GM23338 (cell line): ENCODE measurements around the gene PDE6A.

Experiments
- CREB1 ChIP-seq: fragments of 250-450 bp; sonication (Bioruptor Pico); IDR thresholded peaks from 2 replicates; pipeline ENCODE4 v1.5.0; 2020; ENCODE audit warnings: low read depth, mild to moderate bottlenecking, moderate library complexity
- EZH2 ChIP-seq: fragments of 200-600 bp; sonication (generic); IDR thresholded peaks from one replicate; pipeline ENCODE4 v1.8.0; 2017; ENCODE audit warnings: antibody characterized with exemption, mild to moderate bottlenecking, low read depth; ENCODE audit not compliant: unreplicated experiment
- JUNB ChIP-seq: IDR thresholded peaks from one replicate; pipeline ENCODE4 v1.6.1; 2016; ENCODE audit warnings: antibody characterized with exemption; ENCODE audit not compliant: unreplicated experiment
- POLR2AphosphoS5 ChIP-seq: IDR thresholded peaks from 2 replicates; pipeline ENCODE4 v1.6.1; 2016; ENCODE audit warnings: antibody characterized with exemption, low read depth
- ZNF114 ChIP-seq: fragments of 250-450 bp; sonication (Bioruptor Pico); IDR thresholded peaks from 2 replicates; pipeline ENCODE4 v1.5.0; 2020; ENCODE audit warnings: mild to moderate bottlenecking, moderate library complexity
- ZNF331 ChIP-seq: fragments of 250-450 bp; sonication (Bioruptor Pico); IDR thresholded peaks from 2 replicates; pipeline ENCODE4 v1.5.0; 2020; ENCODE audit warnings: low read depth, mild to moderate bottlenecking, moderate library complexity
- TF ChIP-seq, protein P1 (sequence below), 2 experiments: fragments of 200-600 bp in 1 of 2; sonication (generic) in 1 of 2; conservative IDR thresholded peaks; 2 replicates each; pipeline versions ENCODE4 v1.5.1 to v1.6.1; 2016 to 2017; ENCODE audit warnings: antibody characterized with exemption in 2 of 2, low read depth in 2 of 2, mild to moderate bottlenecking in 2 of 2, moderate library complexity in 1 of 2
- TF ChIP-seq, protein P2 (sequence below): IDR thresholded peaks from one replicate; pipeline ENCODE4 v1.6.1; 2018; ENCODE audit warnings: antibody characterized with exemption; ENCODE audit not compliant: unreplicated experiment

DNA sequence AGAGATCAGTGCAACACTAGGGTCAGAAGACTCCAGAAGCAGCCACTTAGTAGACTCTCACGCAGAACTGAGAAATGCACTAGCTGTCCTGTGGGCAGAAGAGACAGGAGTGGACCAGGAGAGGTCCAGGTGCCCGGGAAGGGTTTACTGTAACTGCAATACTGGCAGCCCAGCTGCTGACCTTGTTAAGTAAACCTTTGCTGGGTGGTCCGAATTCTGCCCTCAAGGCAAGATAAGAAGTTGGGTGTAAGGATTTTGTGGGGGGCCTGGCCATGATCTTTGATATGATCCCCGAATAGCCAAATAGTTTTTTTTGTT is 91.3 kb downstream of the PDE6A start:
- TF ChIP-seq EZH2 (no peak), POLR2AphosphoS5 (no peak), JUNB (no peak), ZNF331 (CRISPR knock-in tag) (no peak), CREB1 (CRISPR knock-in tag) (no peak), ZNF114 (no peak)
- TF ChIP-seq, protein P1, sequence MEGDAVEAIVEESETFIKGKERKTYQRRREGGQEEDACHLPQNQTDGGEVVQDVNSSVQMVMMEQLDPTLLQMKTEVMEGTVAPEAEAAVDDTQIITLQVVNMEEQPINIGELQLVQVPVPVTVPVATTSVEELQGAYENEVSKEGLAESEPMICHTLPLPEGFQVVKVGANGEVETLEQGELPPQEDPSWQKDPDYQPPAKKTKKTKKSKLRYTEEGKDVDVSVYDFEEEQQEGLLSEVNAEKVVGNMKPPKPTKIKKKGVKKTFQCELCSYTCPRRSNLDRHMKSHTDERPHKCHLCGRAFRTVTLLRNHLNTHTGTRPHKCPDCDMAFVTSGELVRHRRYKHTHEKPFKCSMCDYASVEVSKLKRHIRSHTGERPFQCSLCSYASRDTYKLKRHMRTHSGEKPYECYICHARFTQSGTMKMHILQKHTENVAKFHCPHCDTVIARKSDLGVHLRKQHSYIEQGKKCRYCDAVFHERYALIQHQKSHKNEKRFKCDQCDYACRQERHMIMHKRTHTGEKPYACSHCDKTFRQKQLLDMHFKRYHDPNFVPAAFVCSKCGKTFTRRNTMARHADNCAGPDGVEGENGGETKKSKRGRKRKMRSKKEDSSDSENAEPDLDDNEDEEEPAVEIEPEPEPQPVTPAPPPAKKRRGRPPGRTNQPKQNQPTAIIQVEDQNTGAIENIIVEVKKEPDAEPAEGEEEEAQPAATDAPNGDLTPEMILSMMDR (conservative IDR thresholded peaks at IDR 0.05; ENCODE audit: low read depth in 2 of 2), result no peak
- TF ChIP-seq, protein P2, sequence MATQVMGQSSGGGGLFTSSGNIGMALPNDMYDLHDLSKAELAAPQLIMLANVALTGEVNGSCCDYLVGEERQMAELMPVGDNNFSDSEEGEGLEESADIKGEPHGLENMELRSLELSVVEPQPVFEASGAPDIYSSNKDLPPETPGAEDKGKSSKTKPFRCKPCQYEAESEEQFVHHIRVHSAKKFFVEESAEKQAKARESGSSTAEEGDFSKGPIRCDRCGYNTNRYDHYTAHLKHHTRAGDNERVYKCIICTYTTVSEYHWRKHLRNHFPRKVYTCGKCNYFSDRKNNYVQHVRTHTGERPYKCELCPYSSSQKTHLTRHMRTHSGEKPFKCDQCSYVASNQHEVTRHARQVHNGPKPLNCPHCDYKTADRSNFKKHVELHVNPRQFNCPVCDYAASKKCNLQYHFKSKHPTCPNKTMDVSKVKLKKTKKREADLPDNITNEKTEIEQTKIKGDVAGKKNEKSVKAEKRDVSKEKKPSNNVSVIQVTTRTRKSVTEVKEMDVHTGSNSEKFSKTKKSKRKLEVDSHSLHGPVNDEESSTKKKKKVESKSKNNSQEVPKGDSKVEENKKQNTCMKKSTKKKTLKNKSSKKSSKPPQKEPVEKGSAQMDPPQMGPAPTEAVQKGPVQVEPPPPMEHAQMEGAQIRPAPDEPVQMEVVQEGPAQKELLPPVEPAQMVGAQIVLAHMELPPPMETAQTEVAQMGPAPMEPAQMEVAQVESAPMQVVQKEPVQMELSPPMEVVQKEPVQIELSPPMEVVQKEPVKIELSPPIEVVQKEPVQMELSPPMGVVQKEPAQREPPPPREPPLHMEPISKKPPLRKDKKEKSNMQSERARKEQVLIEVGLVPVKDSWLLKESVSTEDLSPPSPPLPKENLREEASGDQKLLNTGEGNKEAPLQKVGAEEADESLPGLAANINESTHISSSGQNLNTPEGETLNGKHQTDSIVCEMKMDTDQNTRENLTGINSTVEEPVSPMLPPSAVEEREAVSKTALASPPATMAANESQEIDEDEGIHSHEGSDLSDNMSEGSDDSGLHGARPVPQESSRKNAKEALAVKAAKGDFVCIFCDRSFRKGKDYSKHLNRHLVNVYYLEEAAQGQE, result no peak
